Measurements from ENCODE around the gene B3GNT3. TPM values are rescaled to one million over a fixed set of nuclear protein-coding genes. Genes with fewer than 3 reads are reported as not detected.

Gene B3GNT3
- total and polyA plus RNA-seq, 2 of the 13 experiments (the other 11 are each of a cell fraction or from before 2014, with no cell fraction given): 0.86 to 4.0 TPM

DNA sequence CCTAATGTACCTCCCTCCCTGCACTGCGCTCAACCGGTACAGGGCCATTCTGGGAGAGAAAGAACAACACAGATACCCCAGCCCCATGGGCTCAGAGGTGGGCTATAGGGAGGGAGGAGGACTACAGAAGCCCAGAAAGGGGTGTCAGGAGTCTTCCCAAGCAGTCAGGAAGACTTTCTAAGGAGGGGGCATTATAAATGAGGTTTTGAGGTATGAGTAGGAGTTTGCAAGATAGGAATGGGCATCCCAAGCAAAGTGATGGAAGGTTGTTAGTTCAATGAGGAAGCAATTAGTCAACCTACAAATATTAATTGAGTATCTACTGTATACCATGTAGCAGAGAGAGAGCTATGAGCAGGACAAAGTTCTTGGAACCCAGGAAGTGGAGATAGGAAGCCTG lies 6.3 kb upstream of the B3GNT3 start:
- Histone ChIP-seq H3K9me3 (ENCODE audit: low read length) (no peaks in the 10 kb centered on the region), H3K36me3 (replicated peaks in 1 of 2; ENCODE audit: control insufficient read depth in 1 of 2, insufficient read depth in 2 of 2, low read length in 2 of 2) (0 out of 5 replicates have a peak, but pooled peaks cover 0 to 4% of the 10 kb centered on the region in 2 experiments), H3K27me3 (ENCODE audit: control insufficient read depth in 1 of 2, insufficient read depth in 2 of 2, low read length in 2 of 2) (peaks cover 0 to 3% of the 10 kb centered on the region in 2 experiments; a peak in 1 of 5 replicates), H3K9ac (ENCODE audit: insufficient read depth, low read depth, low read length) (no peak overlapping the region), H3K27ac (ENCODE audit: extremely low read length, insufficient read depth, low read length) (no peak overlapping the region), H3K79me2 (ENCODE audit: insufficient read depth, low read length) (no peaks in the 10 kb centered on the region), H3K4me1 (ENCODE audit: insufficient read depth, low read length) (peaks cover 6% of the 10 kb centered on the region), H3K4me3 (replicated peaks in 1 of 3; ENCODE audit: insufficient read depth in 1 of 3, low read depth in 2 of 3, low read length in 3 of 3) (no peak overlapping the region), H2AFZ (ENCODE audit: low read length) (no peak overlapping the region), H3K4me2 (ENCODE audit: low read depth, low read length) (no peak overlapping the region), H4K20me1 (ENCODE audit: insufficient read depth, low read length) (no peaks in the 10 kb centered on the region)
- WGBS (ENCODE audit: low lambda C conversion rate): 89% methylated on average over 2 of the region's 2 CpGs
- FAIRE-seq (no peak), DNase-seq (ENCODE audit: low spot score) (no peak), ATAC-seq (no peak)
- intact Hi-C loops (cut with micrococcal nuclease; ENCODE audit: unreplicated experiment) (no loop called here), in situ Hi-C loops (cut with HindIII; ENCODE audit: extremely low pct_ligation_motif_present, low pct_unique_long_range_greater_than_20kb) (no loop called here)
- ChIA-PET POLR2A (no interaction called here), CTCF (ENCODE audit: low intra/inter-chr PET ratio, low total read pairs) (no interaction called here)
- BruUV-seq (replicated peaks): no TSS peak
- TF ChIP-seq ELF1 (CRISPR knock-in tag; IDR thresholded peaks at IDR 0.05) (no peak), KAT7 (CRISPR knock-in tag; IDR thresholded peaks at IDR 0.05; ENCODE audit: borderline replicate concordance) (no peak), KLF15 (CRISPR knock-in tag; IDR thresholded peaks at IDR 0.05; ENCODE audit: borderline replicate concordance) (no peak), KMT2B (CRISPR knock-in tag; IDR thresholded peaks at IDR 0.05) (no peak), CCDC6 (CRISPR knock-in tag; IDR thresholded peaks at IDR 0.05) (no peak), NPAS2 (CRISPR knock-in tag; IDR thresholded peaks at IDR 0.05; ENCODE audit: borderline replicate concordance) (no peak), GABPA (IDR thresholded peaks at IDR 0.05; ENCODE audit: low read depth, low read length) (no peak), GABPA (CRISPR knock-in tag; IDR thresholded peaks at IDR 0.05; ENCODE audit: low read depth) (no peak), HNF4G (IDR thresholded peaks at IDR 0.05; ENCODE audit: borderline replicate concordance, low read depth, low read length) (no peak), HNF4G (CRISPR knock-in tag; IDR thresholded peaks at IDR 0.05; ENCODE audit: borderline replicate concordance, low read depth) (no peak), RAD21 (CRISPR knock-in tag; IDR thresholded peaks at IDR 0.05) (no peak), HNF4A (CRISPR knock-in tag; IDR thresholded peaks at IDR 0.05) (no peak), ZNF3 (CRISPR knock-in tag; IDR thresholded peaks at IDR 0.05) (no peak), ZNF253 (CRISPR knock-in tag; IDR thresholded peaks at IDR 0.05; ENCODE audit: borderline replicate concordance) (no peak), KLF9 (CRISPR knock-in tag; IDR thresholded peaks at IDR 0.05; ENCODE audit: low read depth) (no peak), CEBPB (IDR thresholded peaks at IDR 0.05; ENCODE audit: borderline replicate concordance, low read depth, low read length) (no peak), ZNF878 (CRISPR knock-in tag; IDR thresholded peaks at IDR 0.05) (no peak)
- TF ChIP-seq, protein P1, sequence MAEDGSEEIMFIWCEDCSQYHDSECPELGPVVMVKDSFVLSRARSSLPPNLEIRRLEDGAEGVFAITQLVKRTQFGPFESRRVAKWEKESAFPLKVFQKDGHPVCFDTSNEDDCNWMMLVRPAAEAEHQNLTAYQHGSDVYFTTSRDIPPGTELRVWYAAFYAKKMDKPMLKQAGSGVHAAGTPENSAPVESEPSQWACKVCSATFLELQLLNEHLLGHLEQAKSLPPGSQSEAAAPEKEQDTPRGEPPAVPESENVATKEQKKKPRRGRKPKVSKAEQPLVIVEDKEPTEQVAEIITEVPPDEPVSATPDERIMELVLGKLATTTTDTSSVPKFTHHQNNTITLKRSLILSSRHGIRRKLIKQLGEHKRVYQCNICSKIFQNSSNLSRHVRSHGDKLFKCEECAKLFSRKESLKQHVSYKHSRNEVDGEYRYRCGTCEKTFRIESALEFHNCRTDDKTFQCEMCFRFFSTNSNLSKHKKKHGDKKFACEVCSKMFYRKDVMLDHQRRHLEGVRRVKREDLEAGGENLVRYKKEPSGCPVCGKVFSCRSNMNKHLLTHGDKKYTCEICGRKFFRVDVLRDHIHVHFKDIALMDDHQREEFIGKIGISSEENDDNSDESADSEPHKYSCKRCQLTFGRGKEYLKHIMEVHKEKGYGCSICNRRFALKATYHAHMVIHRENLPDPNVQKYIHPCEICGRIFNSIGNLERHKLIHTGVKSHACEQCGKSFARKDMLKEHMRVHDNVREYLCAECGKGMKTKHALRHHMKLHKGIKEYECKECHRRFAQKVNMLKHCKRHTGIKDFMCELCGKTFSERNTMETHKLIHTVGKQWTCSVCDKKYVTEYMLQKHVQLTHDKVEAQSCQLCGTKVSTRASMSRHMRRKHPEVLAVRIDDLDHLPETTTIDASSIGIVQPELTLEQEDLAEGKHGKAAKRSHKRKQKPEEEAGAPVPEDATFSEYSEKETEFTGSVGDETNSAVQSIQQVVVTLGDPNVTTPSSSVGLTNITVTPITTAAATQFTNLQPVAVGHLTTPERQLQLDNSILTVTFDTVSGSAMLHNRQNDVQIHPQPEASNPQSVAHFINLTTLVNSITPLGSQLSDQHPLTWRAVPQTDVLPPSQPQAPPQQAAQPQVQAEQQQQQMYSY (CRISPR knock-in tag; IDR thresholded peaks at IDR 0.05): no peak
- TF ChIP-seq, protein P2, sequence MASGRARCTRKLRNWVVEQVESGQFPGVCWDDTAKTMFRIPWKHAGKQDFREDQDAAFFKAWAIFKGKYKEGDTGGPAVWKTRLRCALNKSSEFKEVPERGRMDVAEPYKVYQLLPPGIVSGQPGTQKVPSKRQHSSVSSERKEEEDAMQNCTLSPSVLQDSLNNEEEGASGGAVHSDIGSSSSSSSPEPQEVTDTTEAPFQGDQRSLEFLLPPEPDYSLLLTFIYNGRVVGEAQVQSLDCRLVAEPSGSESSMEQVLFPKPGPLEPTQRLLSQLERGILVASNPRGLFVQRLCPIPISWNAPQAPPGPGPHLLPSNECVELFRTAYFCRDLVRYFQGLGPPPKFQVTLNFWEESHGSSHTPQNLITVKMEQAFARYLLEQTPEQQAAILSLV (CRISPR knock-in tag; IDR thresholded peaks at IDR 0.05; ENCODE audit: borderline replicate concordance): no peak
- TF ChIP-seq, protein P3, sequence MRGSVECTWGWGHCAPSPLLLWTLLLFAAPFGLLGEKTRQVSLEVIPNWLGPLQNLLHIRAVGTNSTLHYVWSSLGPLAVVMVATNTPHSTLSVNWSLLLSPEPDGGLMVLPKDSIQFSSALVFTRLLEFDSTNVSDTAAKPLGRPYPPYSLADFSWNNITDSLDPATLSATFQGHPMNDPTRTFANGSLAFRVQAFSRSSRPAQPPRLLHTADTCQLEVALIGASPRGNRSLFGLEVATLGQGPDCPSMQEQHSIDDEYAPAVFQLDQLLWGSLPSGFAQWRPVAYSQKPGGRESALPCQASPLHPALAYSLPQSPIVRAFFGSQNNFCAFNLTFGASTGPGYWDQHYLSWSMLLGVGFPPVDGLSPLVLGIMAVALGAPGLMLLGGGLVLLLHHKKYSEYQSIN (CRISPR knock-in tag; IDR thresholded peaks at IDR 0.05; ENCODE audit: borderline replicate concordance): no peak
- TF ChIP-seq, protein P4, sequence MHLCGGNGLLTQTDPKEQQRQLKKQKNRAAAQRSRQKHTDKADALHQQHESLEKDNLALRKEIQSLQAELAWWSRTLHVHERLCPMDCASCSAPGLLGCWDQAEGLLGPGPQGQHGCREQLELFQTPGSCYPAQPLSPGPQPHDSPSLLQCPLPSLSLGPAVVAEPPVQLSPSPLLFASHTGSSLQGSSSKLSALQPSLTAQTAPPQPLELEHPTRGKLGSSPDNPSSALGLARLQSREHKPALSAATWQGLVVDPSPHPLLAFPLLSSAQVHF (CRISPR knock-in tag; IDR thresholded peaks at IDR 0.05): no peak

Measured in HepG2 (cell line).